SK-N-SH (cell line): ENCODE measurements around the gene GKN1. TPM values are rescaled to one million over a fixed set of nuclear protein-coding genes. Genes with fewer than 3 reads are reported as not detected.
A peak's percentile ranks its signal among the peaks of the same experiment; 100 is the strongest.

Experiments used
- CTCF ChIA-PET: fragments of 300-600, 350-600 bp; formaldehyde crosslinking; extraction: SDS; loops from one replicate; lab custom pipeline; 2021; lab: Yijun Ruan, JAX
- POLR2A ChIA-PET: fragments of 350-600 bp; sonication (Branson Sonifier 250); formaldehyde crosslinking; extraction: SDS; loops from one replicate; lab custom pipeline; 2020; ENCODE audit warnings: antibody characterized with exemption, inconsistent platforms; lab: Yijun Ruan, JAX
- DNase-seq: peaks from one replicate; pipeline ENCODE4 v3.0.0; 2012
- H2AFZ ChIP-seq: fragments of 200-600 bp; sonication (generic); 2 replicates; pipeline ENCODE4 v1.8.1; 2016; ENCODE audit warnings: antibody characterized with exemption, mild to moderate bottlenecking, low read depth
- H3F3A ChIP-seq: fragments of 200-600 bp; sonication (generic); replicated peaks from 2 replicates; pipeline ENCODE3; 2016; ENCODE audit warnings: antibody characterized with exemption, mild to moderate bottlenecking; ENCODE audit not compliant: insufficient read depth
- H3K27ac ChIP-seq, 2 experiments: fragments of 200-500 bp in 1 of 2; fragments of 200-600 bp in 1 of 2; sonication (Bioruptor generic) in 1 of 2; sonication (generic), shearing (Covaris generic) in 1 of 2; 2 replicates each; pipeline versions ENCODE4 v1.5.1 to v1.6.1; 2014 to 2016; ENCODE audit warnings: low read depth in 2 of 2, inconsistent platforms in 1 of 2, low read length in 1 of 2, mild to moderate bottlenecking in 1 of 2, mixed read lengths in 1 of 2
- H3K27me3 ChIP-seq: fragments of 200-600 bp; sonication (generic), shearing (Covaris generic); 2 replicates; pipeline ENCODE4 v1.6.1; 2016; ENCODE audit warnings: mixed run types; ENCODE audit not compliant: insufficient read depth
- H3K36me3 ChIP-seq, 2 experiments: fragments of 200-500 bp in 1 of 2; fragments of 200-600 bp in 1 of 2; sonication (Bioruptor generic) in 1 of 2; sonication (generic) in 1 of 2; replicated peaks in 1 of 2; 2 replicates each; pipeline versions ENCODE3 to v1.5.1; 2014 to 2016; ENCODE audit warnings: low read length in 1 of 2, mild to moderate bottlenecking in 1 of 2; ENCODE audit not compliant: insufficient read depth in 2 of 2, control insufficient read depth in 1 of 2
- H3K4me1 ChIP-seq, 2 experiments: fragments of 200-500 bp in 1 of 2; fragments of 200-600 bp in 1 of 2; sonication (Bioruptor generic) in 1 of 2; sonication (generic), shearing (Covaris generic) in 1 of 2; 2 replicates each; pipeline versions ENCODE4 v1.5.1 to v1.6.1; 2014 to 2016; ENCODE audit warnings: low read depth in 1 of 2, low read length in 1 of 2, mixed run types in 1 of 2; ENCODE audit not compliant: insufficient read depth in 2 of 2, control insufficient read depth in 1 of 2
- H3K4me2 ChIP-seq: fragments of 200-600 bp; sonication (generic), shearing (Covaris generic); 2 replicates; pipeline ENCODE4 v1.6.1; 2017; ENCODE audit warnings: mixed run types
- H3K4me3 ChIP-seq, 2 experiments: fragments of 200-500 bp in 1 of 2; fragments of 200-600 bp in 1 of 2; sonication (Bioruptor generic) in 1 of 2; sonication (generic), shearing (Covaris generic) in 1 of 2; 2 replicates each; pipeline versions ENCODE4 v1.5.1 to v1.8.1; 2014 to 2016; ENCODE audit warnings: low read depth in 2 of 2, inconsistent platforms in 1 of 2, low read length in 1 of 2, mild to moderate bottlenecking in 1 of 2, mixed read lengths in 1 of 2, moderate library complexity in 1 of 2
- H3K79me2 ChIP-seq: fragments of 200-600 bp; sonication (generic); 2 replicates; pipeline ENCODE4 v1.8.1; 2017; ENCODE audit warnings: mild to moderate bottlenecking; ENCODE audit not compliant: insufficient read depth
- H3K9ac ChIP-seq: fragments of 200-600 bp; sonication (generic); 2 replicates; pipeline ENCODE4 v1.6.1; 2017; ENCODE audit warnings: mixed run types
- H3K9me2 ChIP-seq: fragments of 200-600 bp; sonication (generic); 2 replicates; pipeline ENCODE4 v1.6.1; 2017; ENCODE audit warnings: mixed run types
- H3K9me3 ChIP-seq: fragments of 200-600 bp; sonication (generic); 2 replicates; pipeline ENCODE4 v1.6.1; 2017; ENCODE audit warnings: mixed run types, mild to moderate bottlenecking, moderate library complexity
- H4K20me1 ChIP-seq: fragments of 200-600 bp; sonication (generic); 2 replicates; pipeline ENCODE4 v1.6.1; 2017; ENCODE audit warnings: mild to moderate bottlenecking, mixed run types; ENCODE audit not compliant: insufficient read depth
- CTCF ChIP-seq: fragments of 200-600 bp; sonication (generic); IDR thresholded peaks from 2 replicates; pipeline ENCODE4 v1.6.1; 2017; ENCODE audit warnings: antibody characterized with exemption, mild to moderate bottlenecking, moderate library complexity
- GABPA ChIP-seq: IDR thresholded peaks from 2 replicates; pipeline ENCODE4 v1.4.0; 2012; ENCODE audit warnings: low read depth, mild to moderate bottlenecking
- GATA2 ChIP-seq: sonication (generic); formaldehyde crosslinking; IDR thresholded peaks from 2 replicates; pipeline ENCODE4 v1.5.0; 2020; ENCODE audit warnings: mild to moderate bottlenecking, missing genetic modification reagents
- NRF1 ChIP-seq: IDR thresholded peaks from 2 replicates; pipeline ENCODE4 v1.6.1; 2012; ENCODE audit warnings: low read depth, mild to moderate bottlenecking, low read length
- RAD21 ChIP-seq: IDR thresholded peaks from 2 replicates; pipeline ENCODE4 v1.6.1; 2012; ENCODE audit warnings: mild to moderate bottlenecking, low read length
- RCOR1 ChIP-seq: fragments of 150-350 bp; IDR thresholded peaks from 2 replicates; pipeline ENCODE4 v1.6.1; 2017; ENCODE audit warnings: antibody characterized with exemption, low read length
- RFX5 ChIP-seq: IDR thresholded peaks from 2 replicates; pipeline ENCODE4 v1.6.1; 2012; ENCODE audit warnings: mild to moderate bottlenecking, improper control_type of control experiment, low read length
- SIN3A ChIP-seq: IDR thresholded peaks from 2 replicates; pipeline ENCODE4 v1.6.1; 2012; ENCODE audit warnings: low read depth, mild to moderate bottlenecking, low read length, moderate library complexity, borderline replicate concordance
- SMC3 ChIP-seq: IDR thresholded peaks from 2 replicates; pipeline ENCODE4 v1.6.1; 2012; ENCODE audit warnings: low read depth, low read length, improper control_type of control experiment
- WGBS: methylation state at CpG from one replicate; pipeline ENCODE4 v1.1.6; 2017; ENCODE audit warnings: low lambda C conversion rate; 5-methylcytosine and 5-hydroxymethylcytosine counted together
- polyA plus RNA-seq, 3 experiments: library from polyadenylated mRNA; depleted of rRNA; stranded (reverse); fragments of >200 nt; gene quantifications; 2 replicates each; pipeline ENCODE4 v1.2.3, GENCODE V29; 2012
- TF ChIP-seq, protein P1 (sequence below): IDR thresholded peaks from 2 replicates; pipeline ENCODE4 v1.4.0; 2012; ENCODE audit warnings: low read depth

The GKN1 gene
- polyA plus RNA-seq, 1 of the 3 experiments (the other 2 are of a cell fraction) = not detected

DNA sequence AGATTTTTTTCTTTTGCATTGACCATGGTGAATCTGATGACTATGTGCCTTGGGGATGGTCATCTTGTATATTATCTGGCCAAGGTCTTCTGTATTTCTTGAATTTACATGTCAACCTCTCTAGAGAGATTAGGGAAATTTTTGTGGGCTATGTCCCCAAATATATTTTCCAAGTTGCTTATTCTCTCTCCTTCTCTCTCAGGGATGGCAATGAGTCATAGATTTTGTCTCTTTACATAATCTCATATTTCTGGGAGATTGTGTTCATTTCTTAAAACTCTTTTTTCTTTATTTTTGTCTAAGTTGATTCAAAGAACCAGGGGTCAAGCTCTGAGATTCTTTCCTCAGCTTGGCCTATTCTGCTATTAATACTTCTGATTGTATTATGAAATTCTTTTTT, 31.6 kb upstream of the GKN1 start:
- no peaks in the 10 kb centered on the region for H3K27me3 ChIP-seq
- peaks cover 0 to 2% of the 10 kb centered on the region in 2 experiments; a peak in 1 of 4 replicates for H3K4me1 ChIP-seq
- H3K36me3 ChIP-seq = peaks cover 0 to 3% of the 10 kb centered on the region in 2 experiments
- H3K9me2 ChIP-seq = no peaks in the 10 kb centered on the region
- no peak for TF ChIP-seq RFX5
- no peak for TF ChIP-seq RCOR1
- no peak for TF ChIP-seq SIN3A
- TF ChIP-seq GATA2 (CRISPR knock-in tag) = no peak
- TF ChIP-seq GABPA = no peak
- TF ChIP-seq, all 33 proteins: peak for 0
- H3K79me2 ChIP-seq = no peaks in the 10 kb centered on the region
- H3K4me3 ChIP-seq = no peak overlapping the region
- no peak overlapping the region for H3K4me2 ChIP-seq
- H3K9me3 ChIP-seq = peaks cover 18% of the 10 kb centered on the region; the same call in 1 of the 2 replicates
- no peak overlapping the region for H3K27ac ChIP-seq
- no peak for DNase-seq
- POLR2A ChIA-PET = interaction anchor here (1.2 kb wide), 1 partner anchor 364 kb away, joined by 6 read pairs; no protein-coding TSS in a partner anchor
- no peak overlapping the region for H2AFZ ChIP-seq
- no peaks in the 10 kb centered on the region for H4K20me1 ChIP-seq
- no peaks in the 10 kb centered on the region for H3F3A ChIP-seq
- CTCF ChIA-PET = interaction anchor here (0.8 to 5.9 kb wide), 38 partner anchors 8 to 479 kb away, joined by 3 to 70 read pairs (median 4); partner anchors contain the start of genes ANTXR1 and GKN2
- no peak overlapping the region for H3K9ac ChIP-seq

DNA sequence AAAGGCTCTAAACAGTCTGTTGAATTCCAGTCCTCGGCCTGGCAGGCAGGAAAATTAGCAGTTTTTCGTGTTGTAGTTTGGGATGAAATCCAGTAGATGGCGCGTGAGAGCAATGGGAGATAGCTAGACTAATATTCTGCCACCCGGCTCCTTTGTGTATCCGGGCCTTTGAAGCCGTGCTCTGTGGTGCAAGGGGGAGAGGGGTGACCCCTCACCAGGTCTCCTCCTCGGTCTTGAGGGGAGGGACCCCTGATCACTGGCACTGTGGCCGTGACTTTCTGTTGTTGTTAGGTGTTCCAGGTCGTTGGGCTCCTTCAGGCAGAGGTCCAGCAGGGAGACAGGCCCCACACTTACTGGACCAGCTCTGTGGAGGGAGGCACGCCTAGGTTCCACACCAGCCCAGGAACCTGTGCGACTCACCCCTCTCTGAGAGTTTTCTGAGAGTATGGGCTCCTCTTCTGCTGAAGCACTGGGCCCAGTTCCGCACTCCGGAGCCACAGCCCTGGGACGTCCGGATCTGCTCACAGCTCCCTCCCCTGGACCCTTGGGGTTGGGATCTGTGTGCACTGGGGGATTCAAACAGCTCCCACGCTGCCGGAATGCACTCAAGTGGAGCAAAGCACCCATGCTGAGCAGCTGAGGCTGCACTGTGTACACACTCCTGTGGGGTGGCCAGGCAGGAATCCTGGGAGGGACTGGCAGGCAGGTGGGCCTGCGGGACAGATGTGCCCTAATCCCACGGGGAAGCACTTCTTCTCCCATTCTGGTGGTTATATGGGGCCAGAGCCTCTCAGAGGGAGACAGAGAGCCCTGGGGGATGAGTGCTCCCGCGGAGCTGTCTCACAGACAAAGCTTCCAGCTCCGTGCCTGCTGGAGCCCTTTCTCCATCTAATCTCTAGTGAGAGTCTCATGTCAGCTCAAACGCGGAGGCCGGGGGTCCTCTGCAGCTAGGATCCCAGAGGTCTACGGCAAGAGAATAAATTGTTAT, 30.6 kb upstream of the GKN1 start:
- peak; percentile 68 for DNase-seq
- ChIA-PET POLR2A (interaction anchor here (0.7 to 1.2 kb wide), 2 partner anchors 9 to 363 kb away, joined by 3 to 6 read pairs; no protein-coding TSS in a partner anchor), CTCF (interaction anchor here (0.6 to 5.9 kb wide), 47 partner anchors 9 to 480 kb away, joined by 3 to 70 read pairs (median 4); partner anchors contain the start of genes ANTXR1 and GKN2)
- peaks cover 0 to 3% of the 10 kb centered on the region in 2 experiments for H3K36me3 ChIP-seq
- H3K27me3 ChIP-seq = no peaks in the 10 kb centered on the region
- no peak overlapping the region; a peak in 1 of 4 replicates for H3K27ac ChIP-seq
- H3F3A ChIP-seq = no peaks in the 10 kb centered on the region
- peaks cover 0 to 2% of the 10 kb centered on the region in 2 experiments; a peak in 1 of 4 replicates for H3K4me1 ChIP-seq
- peak overlapping the region; percentile 79 for H2AFZ ChIP-seq
- WGBS = 57% methylated on average over 23 of the region's 27 CpGs
- H4K20me1 ChIP-seq = no peaks in the 10 kb centered on the region
- no peak overlapping the region for H3K4me3 ChIP-seq
- H3K9me2 ChIP-seq = no peaks in the 10 kb centered on the region
- no peaks in the 10 kb centered on the region for H3K79me2 ChIP-seq
- H3K4me2 ChIP-seq = no peak overlapping the region
- H3K9me3 ChIP-seq = peaks cover 18% of the 10 kb centered on the region; the same call in 1 of the 2 replicates
- no peak overlapping the region for H3K9ac ChIP-seq
- TF ChIP-seq SMC3 (peak; percentile 73), CTCF (peak; percentile 78), NRF1 (no peak), GATA2 (CRISPR knock-in tag) (no peak), RAD21 (peak; percentile 78)
- TF ChIP-seq, protein P1, sequence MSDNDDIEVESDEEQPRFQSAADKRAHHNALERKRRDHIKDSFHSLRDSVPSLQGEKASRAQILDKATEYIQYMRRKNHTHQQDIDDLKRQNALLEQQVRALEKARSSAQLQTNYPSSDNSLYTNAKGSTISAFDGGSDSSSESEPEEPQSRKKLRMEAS = peak; percentile 20; the same call in 1 of the 2 replicates
